MCF 10A (cell line): ENCODE data around the gene GHSR. TPM values are rescaled to one million over a fixed set of nuclear protein-coding genes. Genes with fewer than 3 reads are reported as not detected.
A peak's percentile ranks its signal among the peaks of the same experiment; 100 is the strongest.

Experiments used
- BruUV-seq: library from RNA; stranded (reverse); fragments of 400-500 nt; replicated peaks from 2 replicates; lab custom pipeline; 2021; lab: Mats Ljungman, UMichigan
- CTCF ChIA-PET: fragments of 300-600 bp; sonication (Branson Sonifier 250); formaldehyde crosslinking; extraction: SDS; loops from one replicate; lab custom pipeline; 2021; ENCODE audit warnings: antibody characterized with exemption, inconsistent platforms; lab: Yijun Ruan, JAX
- POLR2A ChIA-PET: fragments of 300-600, 350-650 bp; sonication (Branson Sonifier 250); formaldehyde crosslinking; extraction: SDS; loops from one replicate; lab custom pipeline; 2020; ENCODE audit warnings: antibody characterized with exemption, inconsistent platforms; lab: Yijun Ruan, JAX
- DNase-seq: peaks from one replicate; pipeline ENCODE4 v3.0.0-alpha.2; 2018; ENCODE audit not compliant: unreplicated experiment
- H3K27ac Mint-ChIP-seq: one replicate; pipeline ENCODE4 v1.8.0; 2022; ENCODE audit warnings: mild to moderate bottlenecking, low read depth, mixed read lengths; ENCODE audit not compliant: unreplicated experiment
- H3K27me3 Mint-ChIP-seq: one replicate; pipeline ENCODE4 v1.8.0; 2022; ENCODE audit warnings: mixed read lengths; ENCODE audit not compliant: insufficient read depth, unreplicated experiment
- H3K36me3 Mint-ChIP-seq: one replicate; pipeline ENCODE4 v1.8.0; 2022; ENCODE audit warnings: mild to moderate bottlenecking, moderate library complexity, mixed read lengths; ENCODE audit not compliant: insufficient read depth, unreplicated experiment
- H3K4me1 Mint-ChIP-seq: one replicate; pipeline ENCODE4 v1.8.0; 2022; ENCODE audit warnings: mixed read lengths; ENCODE audit not compliant: insufficient read depth, unreplicated experiment
- H3K4me3 Mint-ChIP-seq: one replicate; pipeline ENCODE4 v1.8.0; 2022; ENCODE audit warnings: mild to moderate bottlenecking, moderate library complexity, mixed read lengths; ENCODE audit not compliant: unreplicated experiment
- H3K9me3 Mint-ChIP-seq: one replicate; pipeline ENCODE4 v1.8.0; 2022; ENCODE audit warnings: mixed read lengths; ENCODE audit not compliant: unreplicated experiment
- CTCF ChIP-seq: fragments of 200-600 bp; IDR thresholded peaks from one replicate; pipeline ENCODE4 v1.8.0; 2022; ENCODE audit warnings: antibody characterized with exemption, mild to moderate bottlenecking; ENCODE audit not compliant: unreplicated experiment
- intact Hi-C: fragments of 100-400 bp; cut with micrococcal nuclease; formaldehyde crosslinking; loops from 2 replicates; pipeline ENCODE4 v1.14.1; 2022
- total RNA-seq: library from RNA; stranded (reverse); gene quantifications from 2 replicates; pipeline ENCODE4 v1.2.3, GENCODE V29; 2022

GHSR gene
- total RNA-seq, 1 experiment from 2014 or later, result not detected

- Mint-ChIP-seq H3K4me3 (peak overlapping the region; percentile 90), H3K27ac (no peak overlapping the region), H3K36me3 (no peaks in the 10 kb centered on the region), H3K4me1 (no peaks in the 10 kb centered on the region), H3K9me3 (no peaks in the 10 kb centered on the region), H3K27me3 (no peaks in the 10 kb centered on the region)
- intact Hi-C loops, result loop anchor here (2.0 to 5.0 kb wide), 4 partner anchors 79 to 830 kb away; no protein-coding TSS in a partner anchor
- CTCF ChIA-PET, result interaction anchor here (0.6 to 4.3 kb wide), 28 partner anchors 11 to 1739 kb away, joined by 3 to 31 read pairs (median 4); no protein-coding TSS in a partner anchor
- no peak for DNase-seq
- BruUV-seq, result no TSS peak
- POLR2A ChIA-PET, result interaction anchor here (0.6 to 1.4 kb wide), 3 partner anchors 50 to 110 kb away, joined by 3 to 5 read pairs (median 3); no protein-coding TSS in a partner anchor
- no peak for TF ChIP-seq CTCF
Observed at GRCh38 chr3:172476347-172476746, 28.1 kb upstream of the GHSR start.

GRCh38 chr3:172475703-172476102 is 27.4 kb upstream of the GHSR start:
- POLR2A ChIA-PET, result no interaction called here
- no peaks in the 10 kb centered on the region for H3K9me3 Mint-ChIP-seq
- DNase-seq, result no peak
- H3K36me3 Mint-ChIP-seq, result no peaks in the 10 kb centered on the region
- no peaks in the 10 kb centered on the region for H3K27me3 Mint-ChIP-seq
- H3K4me1 Mint-ChIP-seq, result no peaks in the 10 kb centered on the region
- no peak for TF ChIP-seq CTCF
- no TSS peak for BruUV-seq
- intact Hi-C loops, result loop anchor here (2.0 to 5.0 kb wide), 4 partner anchors 78 to 829 kb away; no protein-coding TSS in a partner anchor
- no peak overlapping the region for H3K4me3 Mint-ChIP-seq
- H3K27ac Mint-ChIP-seq, result no peak overlapping the region
- CTCF ChIA-PET, result interaction anchor here (0.6 to 4.3 kb wide), 7 partner anchors 14 to 236 kb away, joined by 3 to 31 read pairs (median 6); no protein-coding TSS in a partner anchor

- CTCF ChIA-PET, result interaction anchor here (0.6 to 1.5 kb wide), 3 partner anchors 11 to 139 kb away, joined by 3 read pairs; no protein-coding TSS in a partner anchor
Observed at GRCh38 chr3:172471903-172472302, 23.6 kb upstream of the GHSR start.

More at GRCh38 chr3:172471903-172472302, 23.6 kb upstream of the GHSR start:
- Mint-ChIP-seq H3K9me3 (no peaks in the 10 kb centered on the region), H3K27ac (no peak overlapping the region), H3K4me1 (peaks cover 7% of the 10 kb centered on the region), H3K4me3 (no peak overlapping the region), H3K27me3 (no peaks in the 10 kb centered on the region), H3K36me3 (no peaks in the 10 kb centered on the region)
- intact Hi-C loops, result no loop called here
- BruUV-seq, result no TSS peak
- DNase-seq, result no peak
- TF ChIP-seq CTCF, result no peak
- POLR2A ChIA-PET, result interaction anchor here (0.6 to 0.7 kb wide), 3 partner anchors 40 to 235 kb away, joined by 3 read pairs; no protein-coding TSS in a partner anchor
